Brain microvascular endothelial cell (primary cell): ENCODE results near the gene ARHGAP26.
"Not testable (repeated sequence)": the region's sequence is repeated elsewhere in the genome, so short reads cannot be mapped to it uniquely, and the experiment has no call there.

Experiments used
- DNase-seq: peaks from one replicate; pipeline ENCODE4 v3.0.0-alpha.2; 2020
- H3K27ac ChIP-seq: fragments of 250-450 bp; sonication (Bioruptor Pico); 2 replicates; pipeline ENCODE4 v1.5.1; 2020; ENCODE audit warnings: mild to moderate bottlenecking, moderate library complexity
- H3K27me3 ChIP-seq: fragments of 250-450 bp; sonication (Bioruptor Pico); replicated peaks from 2 replicates; pipeline ENCODE4 v1.5.1; 2020; ENCODE audit warnings: mild to moderate bottlenecking
- H3K36me3 ChIP-seq: fragments of 250-450 bp; sonication (Bioruptor Pico); replicated peaks from 2 replicates; pipeline ENCODE4 v1.5.1; 2020; ENCODE audit warnings: mild to moderate bottlenecking
- H3K4me3 ChIP-seq: 2 replicates; pipeline ENCODE4 v1.5.1; 2011; ENCODE audit warnings: low read depth, mild to moderate bottlenecking, control low read depth, low read length, moderate library complexity
- in situ Hi-C: cut with HindIII; loops from 2 replicates; pipeline ENCODE4 v1.10.0; 2017; ENCODE audit warnings: low sequenced_read_pairs, low pct_ligation_motif_present
- TF ChIP-seq, protein P1 (sequence below): IDR thresholded peaks from 2 replicates; pipeline ENCODE4 v1.5.1; 2011; ENCODE audit warnings: low read depth, mild to moderate bottlenecking, moderate library complexity, low read length, control low read depth, inconsistent platforms; ENCODE audit errors: missing control alignments

The ARHGAP26 gene

DNA sequence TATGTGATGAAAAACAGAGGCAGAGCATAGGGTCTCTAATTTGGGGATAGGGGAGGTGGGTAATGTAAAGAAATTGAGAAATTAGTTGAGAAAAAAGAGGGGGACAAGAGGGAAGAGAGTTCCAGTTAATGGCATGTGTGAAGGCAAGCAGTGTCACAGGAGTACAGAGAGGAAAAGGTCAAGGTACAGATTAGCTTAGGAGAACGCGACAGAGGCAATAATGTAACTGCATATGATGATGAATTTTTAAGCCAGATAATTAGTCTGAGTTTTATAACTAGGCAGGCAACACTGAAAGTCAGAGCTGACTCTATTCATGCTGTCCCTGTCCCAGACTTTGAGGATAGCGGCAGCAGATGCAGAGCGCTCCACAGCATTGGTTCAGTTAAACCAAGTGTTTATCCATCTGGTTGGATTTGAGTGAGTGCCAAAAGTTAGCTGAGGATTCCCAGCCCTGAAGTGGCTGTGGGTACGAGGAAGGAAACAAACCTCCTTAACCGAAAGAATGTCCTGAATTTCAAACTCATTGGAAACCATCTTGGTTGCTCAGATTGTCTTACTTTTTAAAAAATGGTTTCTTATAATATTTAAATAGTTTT is 315.2 kb downstream of the ARHGAP26 start:
- DNase-seq = no peak
- TF ChIP-seq, protein P1, sequence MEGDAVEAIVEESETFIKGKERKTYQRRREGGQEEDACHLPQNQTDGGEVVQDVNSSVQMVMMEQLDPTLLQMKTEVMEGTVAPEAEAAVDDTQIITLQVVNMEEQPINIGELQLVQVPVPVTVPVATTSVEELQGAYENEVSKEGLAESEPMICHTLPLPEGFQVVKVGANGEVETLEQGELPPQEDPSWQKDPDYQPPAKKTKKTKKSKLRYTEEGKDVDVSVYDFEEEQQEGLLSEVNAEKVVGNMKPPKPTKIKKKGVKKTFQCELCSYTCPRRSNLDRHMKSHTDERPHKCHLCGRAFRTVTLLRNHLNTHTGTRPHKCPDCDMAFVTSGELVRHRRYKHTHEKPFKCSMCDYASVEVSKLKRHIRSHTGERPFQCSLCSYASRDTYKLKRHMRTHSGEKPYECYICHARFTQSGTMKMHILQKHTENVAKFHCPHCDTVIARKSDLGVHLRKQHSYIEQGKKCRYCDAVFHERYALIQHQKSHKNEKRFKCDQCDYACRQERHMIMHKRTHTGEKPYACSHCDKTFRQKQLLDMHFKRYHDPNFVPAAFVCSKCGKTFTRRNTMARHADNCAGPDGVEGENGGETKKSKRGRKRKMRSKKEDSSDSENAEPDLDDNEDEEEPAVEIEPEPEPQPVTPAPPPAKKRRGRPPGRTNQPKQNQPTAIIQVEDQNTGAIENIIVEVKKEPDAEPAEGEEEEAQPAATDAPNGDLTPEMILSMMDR = no peak

DNA sequence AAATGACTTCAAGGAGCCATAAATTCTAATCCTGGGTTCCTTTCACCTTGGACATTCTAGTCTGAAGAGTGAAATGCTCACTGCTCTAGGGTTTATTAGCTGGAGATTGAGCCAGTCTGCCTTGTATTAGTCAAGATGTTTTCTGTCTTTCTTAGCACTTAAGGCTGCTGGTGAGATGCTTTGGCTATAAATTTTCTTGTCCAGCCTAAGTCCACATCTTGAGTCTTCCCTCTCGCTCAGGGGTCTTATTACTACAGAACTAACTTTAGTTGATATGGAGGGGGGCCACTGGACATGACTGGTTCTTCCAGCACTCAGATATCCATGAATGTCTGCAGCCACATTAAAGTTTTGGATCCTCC is 316.4 kb downstream of the ARHGAP26 start:
- no peaks in the 10 kb centered on the region for H3K36me3 ChIP-seq
- in situ Hi-C loops = no loop called here
- no peak for DNase-seq
- H3K27me3 ChIP-seq = no peaks in the 10 kb centered on the region
- H3K4me3 ChIP-seq = no peak overlapping the region
- TF ChIP-seq, protein P1 = no peak
- H3K27ac ChIP-seq = no peak overlapping the region

More for the DNA sequence above, 315.2 kb downstream of the ARHGAP26 start:
- in situ Hi-C loops = no loop called here
- H3K27me3 ChIP-seq = no peaks in the 10 kb centered on the region
- H3K4me3 ChIP-seq = no peak overlapping the region
- H3K36me3 ChIP-seq = no peaks in the 10 kb centered on the region
- H3K27ac ChIP-seq = no peak overlapping the region

DNA sequence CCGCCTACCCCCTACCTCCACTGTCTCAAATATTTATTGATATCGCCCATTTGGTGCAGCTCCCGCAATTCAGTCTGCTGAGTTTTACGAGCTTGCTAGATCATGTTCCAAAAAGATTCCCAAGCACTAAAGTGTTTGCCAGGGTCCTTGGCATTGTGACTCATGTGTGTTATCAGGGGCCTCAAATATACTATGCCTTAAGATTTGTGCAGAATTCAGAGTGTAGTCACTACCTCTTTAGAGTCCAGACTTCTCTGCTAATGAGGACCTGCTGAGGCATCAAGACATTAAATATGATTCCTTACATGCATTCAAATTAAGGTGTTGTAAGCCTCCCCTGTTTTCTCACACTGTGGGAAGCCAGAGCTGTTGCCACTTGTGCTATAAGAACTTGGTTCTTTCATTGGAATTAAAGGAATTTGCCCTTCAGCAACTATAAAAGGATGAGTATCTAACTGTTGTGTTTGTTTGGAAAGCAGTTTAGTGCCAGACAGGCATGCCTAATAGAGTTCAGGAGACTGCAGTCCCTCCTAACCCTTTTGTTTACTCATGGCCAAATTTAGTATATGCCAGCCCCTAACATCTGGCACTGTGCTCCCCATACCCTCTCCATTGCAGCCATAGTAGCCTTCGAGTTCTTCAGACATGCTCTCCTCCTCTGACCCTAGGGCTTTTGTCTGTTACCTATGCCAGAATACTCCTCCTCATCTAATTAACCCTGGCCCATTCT is 316.9 kb downstream of the ARHGAP26 start:
- Histone ChIP-seq H3K27me3 (no peaks in the 10 kb centered on the region), H3K4me3 (no peak overlapping the region), H3K27ac (no peak overlapping the region), H3K36me3 (no peaks in the 10 kb centered on the region)
- in situ Hi-C loops = no loop called here
- DNase-seq = peak; percentile 36
- TF ChIP-seq, protein P1 = no peak

DNA sequence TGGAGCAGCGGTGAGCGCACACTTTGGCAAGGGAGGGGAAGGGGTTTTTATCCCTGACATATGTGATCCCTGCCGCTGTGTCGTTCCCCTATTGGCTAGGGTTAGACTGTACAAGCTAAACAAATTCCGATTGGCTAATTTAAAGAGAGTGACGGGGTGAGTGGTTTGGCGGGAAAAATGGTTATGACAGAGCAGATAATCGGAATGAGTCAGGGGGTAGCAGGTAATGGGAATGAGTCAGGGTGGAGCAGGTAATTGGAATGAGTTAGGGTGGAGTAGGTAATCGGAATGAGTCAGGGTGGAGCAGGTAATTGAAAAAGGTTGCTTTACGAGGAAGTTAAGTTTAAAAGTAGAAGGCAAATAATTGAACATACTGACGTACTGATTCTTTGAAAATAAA is 318.5 kb downstream of the ARHGAP26 start:
- H3K27me3 ChIP-seq, in situ Hi-C loops, H3K27ac ChIP-seq, DNase-seq, H3K4me3 ChIP-seq, H3K36me3 ChIP-seq: not testable (repeated sequence)

DNA sequence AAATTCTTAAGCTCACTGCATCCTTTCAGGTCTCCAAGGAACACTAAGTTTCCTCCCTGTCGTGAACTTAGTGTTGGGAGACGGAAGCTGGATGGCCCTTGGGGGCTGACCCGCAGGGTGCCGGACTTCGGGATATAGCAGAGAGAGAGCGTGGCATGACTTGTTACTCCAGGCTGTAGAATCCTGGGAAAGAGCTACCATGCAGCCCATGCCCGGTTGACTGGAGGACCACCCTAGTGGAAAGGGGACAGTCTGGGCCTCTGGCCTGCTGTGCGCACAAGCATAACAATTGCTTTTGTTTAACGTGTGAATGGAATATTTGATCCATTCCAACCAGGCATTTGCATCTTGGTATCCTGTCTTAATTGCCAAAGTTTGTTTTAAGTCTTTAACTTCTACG is 319.9 kb downstream of the ARHGAP26 start:
- H3K4me3 ChIP-seq, H3K27me3 ChIP-seq, DNase-seq, in situ Hi-C loops, H3K27ac ChIP-seq, H3K36me3 ChIP-seq: not testable (repeated sequence)

DNA sequence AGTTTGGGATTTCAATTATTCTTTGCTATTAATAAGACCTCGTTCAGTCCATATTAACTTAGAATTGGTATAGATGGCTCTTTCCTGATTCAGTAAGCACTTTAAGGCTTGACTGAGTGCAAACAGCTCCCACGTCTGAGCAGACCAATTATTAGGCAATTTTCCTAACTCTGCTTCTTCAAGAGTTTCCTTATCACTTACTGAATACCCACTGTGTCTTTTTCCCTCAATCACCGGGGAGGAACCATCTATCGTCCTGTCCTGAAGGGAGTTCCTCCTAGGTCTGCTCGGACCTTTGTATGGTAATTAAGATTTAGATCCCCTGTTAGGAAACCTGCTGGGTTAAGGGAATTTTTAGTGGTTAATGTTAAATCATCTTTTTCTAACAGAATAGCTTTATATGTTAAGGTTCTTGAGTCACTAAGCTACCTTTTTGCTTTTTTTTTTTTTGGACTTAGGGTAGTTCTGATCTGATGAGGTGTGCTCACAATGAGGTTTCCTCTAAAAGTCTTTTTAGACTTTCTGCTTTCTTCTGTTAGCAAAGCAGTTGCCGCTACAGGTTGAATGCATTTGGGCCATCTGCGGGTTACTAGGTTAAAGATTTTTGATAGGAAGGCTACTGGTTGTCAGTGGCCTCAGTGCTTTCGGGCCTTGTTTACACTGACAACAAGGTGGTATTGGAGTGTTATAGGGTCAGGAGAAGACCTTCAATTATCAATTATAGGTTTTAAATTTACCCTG is 322.7 kb downstream of the ARHGAP26 start:
- H3K4me3 ChIP-seq, H3K27ac ChIP-seq, DNase-seq, H3K27me3 ChIP-seq, in situ Hi-C loops, H3K36me3 ChIP-seq: not testable (repeated sequence)

DNA sequence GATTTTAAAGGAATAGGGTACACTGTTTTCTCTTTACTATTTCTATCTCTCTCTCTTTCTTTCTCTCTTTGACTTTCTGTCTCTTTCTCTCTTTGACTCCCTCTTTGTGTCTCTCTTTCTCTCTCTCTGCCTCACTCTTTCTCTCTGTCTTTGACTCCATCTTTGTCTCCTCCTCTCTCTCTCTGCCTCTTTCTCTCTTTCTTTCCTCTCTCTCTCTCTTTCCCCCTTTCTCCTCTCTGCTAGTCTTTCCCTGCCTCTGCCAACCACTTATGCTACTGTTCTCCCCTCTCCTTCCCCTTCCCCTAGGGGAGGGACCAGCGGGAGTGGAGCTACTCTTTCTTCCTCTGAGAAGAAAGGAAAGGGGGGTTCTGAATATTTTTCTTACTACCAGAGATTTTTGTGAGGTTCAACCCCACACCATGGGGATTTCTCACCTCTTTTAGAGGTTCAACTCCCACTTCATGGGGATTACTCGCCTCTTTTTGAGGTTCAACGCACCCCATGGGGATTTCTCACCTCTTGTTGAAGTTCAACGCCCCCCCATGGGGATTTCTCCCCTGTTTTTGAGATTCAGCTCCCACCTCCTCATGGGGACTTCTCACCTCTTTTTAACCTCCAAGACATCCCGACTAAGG is 323.4 kb downstream of the ARHGAP26 start:
- TF ChIP-seq, protein P1 = no peak
- H3K4me3 ChIP-seq = no peak overlapping the region
- no peaks in the 10 kb centered on the region for H3K27me3 ChIP-seq
- H3K36me3 ChIP-seq = no peaks in the 10 kb centered on the region
- DNase-seq = no peak
- in situ Hi-C loops = no loop called here
- H3K27ac ChIP-seq = no peak overlapping the region
